VCaP (cell line): ENCODE data around the gene LY6G5B.

Experiments
- H3K27ac ChIP-seq: fragments of 450-650 bp; 2 replicates; pipeline ENCODE4 v1.5.1; 2017
- TF ChIP-seq, protein P1 (sequence below): fragments of 450-650 bp; conservative IDR thresholded peaks from 2 replicates; pipeline ENCODE4 v1.5.1; 2017; ENCODE audit warnings: mild to moderate bottlenecking, moderate library complexity

LY6G5B gene

DNA sequence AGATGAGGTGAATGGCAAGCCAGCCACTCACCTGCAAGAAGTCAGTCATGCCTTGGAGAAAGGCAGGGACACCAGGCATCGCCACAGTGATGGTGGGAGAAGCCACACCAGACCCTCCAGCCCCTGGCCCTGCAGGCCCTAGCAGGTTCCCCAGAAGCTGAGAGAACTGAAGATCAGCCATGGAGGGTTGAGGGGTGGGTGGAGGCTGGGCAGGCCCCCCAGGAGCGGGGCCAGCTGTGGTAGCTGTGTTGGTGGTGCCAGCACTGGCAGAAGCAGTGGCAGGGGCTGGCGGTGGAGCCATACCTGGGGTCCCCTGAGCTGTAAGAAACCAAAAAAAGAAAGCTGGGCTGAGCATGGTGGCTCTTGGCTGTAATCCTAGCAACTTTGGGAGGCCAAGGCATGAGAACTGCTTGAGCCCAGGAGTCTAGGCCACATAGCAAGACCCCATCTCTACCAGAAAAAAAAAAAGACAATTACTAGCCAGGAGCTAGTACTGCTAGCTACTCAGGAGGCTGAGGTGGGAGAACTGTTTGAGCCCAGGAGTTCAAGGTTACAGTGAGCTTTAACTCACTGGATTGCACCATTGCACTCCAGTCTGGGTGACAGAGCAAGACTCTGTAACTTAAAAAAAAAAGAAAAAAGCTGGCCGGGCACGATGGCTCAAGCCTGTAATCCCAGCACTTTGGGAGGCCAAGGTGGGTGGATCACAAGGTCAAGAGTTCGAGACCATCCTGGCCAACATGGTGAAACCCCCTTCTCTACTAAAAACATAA lies 26.8 kb upstream of the LY6G5B start:
- TF ChIP-seq, protein P1, sequence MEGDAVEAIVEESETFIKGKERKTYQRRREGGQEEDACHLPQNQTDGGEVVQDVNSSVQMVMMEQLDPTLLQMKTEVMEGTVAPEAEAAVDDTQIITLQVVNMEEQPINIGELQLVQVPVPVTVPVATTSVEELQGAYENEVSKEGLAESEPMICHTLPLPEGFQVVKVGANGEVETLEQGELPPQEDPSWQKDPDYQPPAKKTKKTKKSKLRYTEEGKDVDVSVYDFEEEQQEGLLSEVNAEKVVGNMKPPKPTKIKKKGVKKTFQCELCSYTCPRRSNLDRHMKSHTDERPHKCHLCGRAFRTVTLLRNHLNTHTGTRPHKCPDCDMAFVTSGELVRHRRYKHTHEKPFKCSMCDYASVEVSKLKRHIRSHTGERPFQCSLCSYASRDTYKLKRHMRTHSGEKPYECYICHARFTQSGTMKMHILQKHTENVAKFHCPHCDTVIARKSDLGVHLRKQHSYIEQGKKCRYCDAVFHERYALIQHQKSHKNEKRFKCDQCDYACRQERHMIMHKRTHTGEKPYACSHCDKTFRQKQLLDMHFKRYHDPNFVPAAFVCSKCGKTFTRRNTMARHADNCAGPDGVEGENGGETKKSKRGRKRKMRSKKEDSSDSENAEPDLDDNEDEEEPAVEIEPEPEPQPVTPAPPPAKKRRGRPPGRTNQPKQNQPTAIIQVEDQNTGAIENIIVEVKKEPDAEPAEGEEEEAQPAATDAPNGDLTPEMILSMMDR: no peak
- no peak overlapping the region for H3K27ac ChIP-seq

DNA sequence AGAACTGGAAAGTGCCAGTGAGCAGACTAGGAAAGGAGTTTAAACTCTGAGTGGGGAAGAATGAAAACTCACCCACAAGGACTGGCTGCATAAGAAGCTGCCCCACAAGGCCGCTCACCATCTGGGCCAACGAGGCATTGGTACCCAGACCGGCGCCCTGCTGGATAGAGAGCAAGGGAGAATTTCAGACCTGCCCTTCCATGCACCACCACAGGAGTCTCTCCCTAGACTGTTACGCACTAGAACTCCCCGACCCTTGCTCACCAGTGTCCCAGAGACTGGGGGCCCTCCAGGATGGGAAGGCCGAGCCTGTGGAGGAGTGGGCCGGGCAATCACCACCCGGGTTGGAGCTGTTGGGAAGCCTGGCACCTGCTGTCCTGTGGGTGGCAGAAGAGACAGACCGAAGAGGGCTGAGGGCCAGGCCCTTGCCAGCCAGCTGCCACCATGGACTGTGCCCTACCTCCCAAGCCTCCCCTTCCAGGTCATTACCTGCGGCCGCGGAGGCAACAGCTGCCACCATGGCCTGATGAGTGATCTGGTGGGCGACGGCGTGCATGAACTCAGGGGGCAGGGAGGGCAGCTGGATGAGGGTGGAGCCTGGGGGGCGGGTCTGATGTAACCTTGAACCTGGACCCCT lies 25.8 kb upstream of the LY6G5B start:
- TF ChIP-seq, protein P1: no peak
- no peak overlapping the region for H3K27ac ChIP-seq

DNA sequence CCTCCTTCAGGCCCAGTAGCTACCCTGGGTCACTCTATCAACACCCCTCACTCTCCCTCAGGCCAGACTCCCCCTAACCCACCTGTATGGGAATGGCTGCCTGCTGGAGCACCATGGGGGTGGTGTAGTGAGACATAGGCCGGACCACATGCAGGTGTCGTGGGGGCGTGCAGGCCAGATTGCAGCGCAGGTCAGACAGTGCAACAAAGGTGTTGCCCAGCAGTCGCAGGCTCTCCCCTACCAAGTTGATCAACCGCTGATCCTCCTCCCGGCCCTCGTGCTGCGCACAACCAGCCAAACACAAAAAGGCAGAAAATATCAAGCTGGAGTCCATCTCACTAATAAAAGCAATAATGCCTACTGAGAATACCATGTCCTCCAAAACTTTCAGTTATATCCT lies 24.5 kb upstream of the LY6G5B start:
- no peak overlapping the region for H3K27ac ChIP-seq
- TF ChIP-seq, protein P1: no peak

- H3K27ac ChIP-seq: peak overlapping the region; percentile 97
- TF ChIP-seq, protein P1: no peak
Observed at GRCh38 chr6:31651602-31652191, 18.1 kb upstream of the LY6G5B start.

DNA sequence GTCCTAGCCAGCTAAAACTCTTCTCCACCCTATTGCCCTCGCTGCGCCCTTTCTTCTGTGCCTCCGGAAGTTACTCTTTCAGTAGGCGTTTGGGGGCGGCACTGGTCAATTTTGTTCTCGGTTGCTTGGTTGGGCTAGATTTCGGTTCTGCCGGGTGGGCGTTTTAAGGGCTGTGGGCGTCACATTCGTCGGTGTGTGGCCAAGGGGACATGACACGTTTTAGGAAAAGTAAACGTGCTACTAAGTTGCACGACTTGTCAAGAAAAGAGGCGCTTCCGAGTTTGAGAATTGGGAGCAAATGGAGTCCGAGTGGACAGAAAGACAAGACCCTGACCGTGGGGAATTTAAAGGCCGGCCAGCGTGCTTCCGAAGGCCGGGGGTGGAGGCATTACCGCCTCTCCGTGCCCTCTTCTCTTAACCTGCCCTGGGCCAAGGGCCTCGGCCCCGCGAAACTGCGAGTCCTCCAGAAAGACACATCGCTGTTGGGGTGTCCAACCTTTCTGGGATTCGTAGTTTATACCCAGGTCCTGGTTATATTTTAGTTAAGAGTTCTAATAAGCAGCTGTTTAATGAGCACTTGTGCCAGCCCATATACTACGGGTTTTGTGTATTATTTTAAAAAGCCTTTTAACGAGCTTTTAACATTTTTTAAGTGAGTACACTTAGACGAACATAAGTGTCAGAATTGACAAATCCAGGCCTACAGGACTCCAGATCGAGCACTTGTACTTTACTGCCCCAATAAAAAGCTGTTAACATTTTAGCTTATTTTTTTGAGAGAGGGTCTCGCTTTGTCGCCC lies 16.7 kb upstream of the LY6G5B start:
- TF ChIP-seq, protein P1: no peak
- H3K27ac ChIP-seq: peak overlapping the region; percentile 97

DNA sequence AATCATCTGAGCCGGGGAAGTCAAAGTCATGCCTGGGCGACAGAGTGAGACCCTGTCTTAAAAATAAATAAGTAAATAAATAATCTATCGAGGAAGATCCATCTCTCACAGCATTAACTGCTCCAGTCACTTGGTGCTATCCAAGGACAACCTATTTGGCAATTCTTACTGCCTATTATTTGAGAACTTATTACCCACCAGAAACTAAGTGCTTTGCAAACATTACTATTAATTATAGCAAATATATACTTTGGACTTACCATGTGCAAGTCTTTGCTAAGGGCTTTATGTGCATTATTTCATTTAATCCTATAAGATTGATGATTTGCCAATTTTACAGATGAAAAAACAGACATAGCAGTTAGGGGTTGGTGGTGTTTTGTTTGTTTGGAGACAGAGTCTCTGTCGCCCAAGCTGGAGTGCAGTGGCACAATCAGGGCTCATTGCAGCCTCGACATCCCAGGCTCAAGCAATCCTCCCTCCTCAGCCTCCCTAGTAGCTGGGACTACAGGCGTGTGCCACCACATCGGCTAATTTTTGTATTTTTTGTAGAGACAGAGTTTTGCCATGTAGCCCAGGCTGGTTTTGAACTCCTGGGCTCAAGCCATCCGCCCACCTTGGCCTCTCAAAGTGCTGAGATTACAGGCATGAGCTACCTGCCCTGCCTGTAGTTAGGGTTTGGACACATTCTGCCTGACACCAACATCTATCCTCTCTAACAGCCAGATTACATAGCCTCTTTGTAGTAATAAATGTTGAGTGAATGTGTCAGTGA lies 15.0 kb upstream of the LY6G5B start:
- no peak overlapping the region for H3K27ac ChIP-seq
- TF ChIP-seq, protein P1: no peak
